Measurements from ENCODE around the gene B3GNT9. TPM values are rescaled to one million over a fixed set of nuclear protein-coding genes. Genes with fewer than 3 reads are reported as not detected.
A peak's percentile ranks its signal among the peaks of the same experiment; 100 is the strongest.

B3GNT9 gene, protein sequence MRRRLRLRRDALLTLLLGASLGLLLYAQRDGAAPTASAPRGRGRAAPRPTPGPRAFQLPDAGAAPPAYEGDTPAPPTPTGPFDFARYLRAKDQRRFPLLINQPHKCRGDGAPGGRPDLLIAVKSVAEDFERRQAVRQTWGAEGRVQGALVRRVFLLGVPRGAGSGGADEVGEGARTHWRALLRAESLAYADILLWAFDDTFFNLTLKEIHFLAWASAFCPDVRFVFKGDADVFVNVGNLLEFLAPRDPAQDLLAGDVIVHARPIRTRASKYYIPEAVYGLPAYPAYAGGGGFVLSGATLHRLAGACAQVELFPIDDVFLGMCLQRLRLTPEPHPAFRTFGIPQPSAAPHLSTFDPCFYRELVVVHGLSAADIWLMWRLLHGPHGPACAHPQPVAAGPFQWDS
- polyA plus RNA-seq: under 1 TPM in 2 of 3 donors, not detected in 1; 0.13 to 0.18 TPM

- H3K9me3 Mint-ChIP-seq: no peaks in the 10 kb centered on the region
- DNase-seq: no peak
- peaks cover 11 to 21% (median 16%) of the 10 kb centered on the region in 3 donors for H3K36me3 Mint-ChIP-seq
- H3K4me1 Mint-ChIP-seq: peaks cover 0 to 9% of the 10 kb centered on the region in 2 donors
- H3K27ac Mint-ChIP-seq: no peak within 1 kb of the TSS
- H3K4me3 Mint-ChIP-seq: peak within 1 kb of the TSS; percentile 21 to 59 (median 42)
- H3K27me3 Mint-ChIP-seq (ENCODE audit: low read depth in 3 of 3): peaks cover 1 to 12% (median 10%) of the 10 kb centered on the region in 3 donors
Observed at GRCh38 chr16:67150833-67151396, at the start of gene B3GNT9. Gene B3GNT9, minus strand, starts transcription at chr16:67150998. Its CDS starts 513 bp downstream, at chr16:67150485.

DNA sequence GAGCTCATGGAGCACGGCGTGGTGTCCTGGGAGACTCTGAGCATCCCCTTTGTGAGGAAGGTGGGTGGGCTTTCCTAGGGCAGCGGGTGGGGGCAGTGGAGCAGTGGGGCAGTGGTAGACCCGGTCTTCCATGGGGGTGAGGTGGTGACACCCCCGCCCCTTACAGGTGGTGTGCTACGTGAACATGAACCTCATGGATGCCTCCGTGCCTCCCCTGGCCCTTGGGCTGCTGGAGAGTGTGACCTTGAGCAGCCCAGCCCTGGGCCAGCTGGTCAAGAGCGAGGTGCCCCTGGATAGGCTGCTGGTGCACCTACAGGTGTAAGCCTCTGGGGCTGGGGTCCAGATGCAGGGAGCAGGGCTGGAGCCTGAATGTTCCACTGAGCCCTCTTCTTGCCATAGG lies 49.7 kb upstream of the B3GNT9 start:
- H3K27me3 Mint-ChIP-seq (ENCODE audit: low read depth in 3 of 3): peaks cover 0 to 4% (median 1%) of the 10 kb centered on the region in 3 donors
- no peaks in the 10 kb centered on the region for H3K9me3 Mint-ChIP-seq
- no peak overlapping the region for H3K27ac Mint-ChIP-seq
- DNase-seq: no peak
- H3K4me3 Mint-ChIP-seq: no peak overlapping the region
- peaks cover 11 to 19% (median 11%) of the 10 kb centered on the region in 3 donors for H3K36me3 Mint-ChIP-seq
- H3K4me1 Mint-ChIP-seq: peaks cover 9 to 15% of the 10 kb centered on the region in 2 donors

DNA sequence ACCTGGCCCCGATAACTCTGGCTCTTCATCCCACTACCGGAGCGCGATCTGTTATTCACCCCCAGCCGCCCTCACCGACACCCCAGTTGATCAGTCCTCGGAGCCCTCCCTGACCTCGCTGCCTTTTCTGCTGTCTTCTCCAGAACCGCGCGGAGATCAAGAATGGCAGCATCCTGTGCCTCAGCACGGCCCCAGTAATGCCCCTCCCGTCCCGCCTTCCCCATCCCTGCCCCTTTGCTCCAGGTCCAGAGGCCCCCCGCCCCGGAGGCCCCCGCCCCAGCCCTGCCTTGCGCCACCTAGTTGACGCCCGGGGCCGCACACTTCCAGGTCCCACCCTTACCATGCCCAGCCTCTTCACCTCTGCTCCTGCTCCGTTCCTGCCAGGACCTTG lies 49.0 kb upstream of the B3GNT9 start:
- no peak overlapping the region for H3K27ac Mint-ChIP-seq
- peaks cover 0 to 4% (median 2%) of the 10 kb centered on the region in 3 donors for H3K27me3 Mint-ChIP-seq (ENCODE audit: low read depth in 3 of 3)
- no peaks in the 10 kb centered on the region for H3K9me3 Mint-ChIP-seq
- peaks cover 11 to 20% (median 11%) of the 10 kb centered on the region in 3 donors for H3K36me3 Mint-ChIP-seq
- H3K4me1 Mint-ChIP-seq: peaks cover 9 to 16% of the 10 kb centered on the region in 2 donors
- H3K4me3 Mint-ChIP-seq: no peak overlapping the region
- no peak for DNase-seq

GRCh38 chr16:67199011-67199807 lies 48.4 kb upstream of the B3GNT9 start, which contains the start of gene ELMO3:
Gene ELMO3, plus strand, starts transcription at chr16:67199131. Its CDS starts 196 bp downstream, at chr16:67199327.
- Mint-ChIP-seq H3K36me3 (peaks cover 11 to 20% (median 11%) of the 10 kb centered on the region in 3 donors), H3K4me3 (no peak within 1 kb of the TSS)

DNA sequence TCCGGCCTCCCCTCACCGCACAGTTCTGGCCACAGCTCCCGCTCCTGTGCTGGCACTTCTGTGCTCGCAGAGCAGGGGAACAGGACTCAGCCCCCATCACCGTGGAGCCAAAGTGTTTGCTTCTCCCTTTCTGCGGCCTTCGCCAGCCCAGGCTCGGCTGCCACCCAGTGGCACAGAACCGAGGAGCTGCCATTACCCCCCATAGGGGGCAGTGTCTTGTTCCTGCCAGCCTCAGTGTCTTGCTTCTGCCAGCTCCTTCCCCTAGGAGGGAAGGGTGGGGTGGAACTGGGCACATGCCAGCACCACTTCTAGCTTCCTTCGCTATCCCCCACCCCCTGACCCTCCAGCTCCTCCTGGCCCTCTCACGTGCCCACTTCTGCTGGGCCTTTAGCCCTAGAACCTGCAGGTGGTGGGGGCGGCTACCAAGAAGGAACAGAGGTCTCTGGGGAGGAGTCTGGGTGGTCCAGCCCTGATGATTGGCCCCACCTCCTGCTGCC lies 47.5 kb upstream of the B3GNT9 start:
- peaks cover 22 to 25% of the 10 kb centered on the region in 2 donors for H3K4me1 Mint-ChIP-seq
- peak overlapping the region in 1 of 6 donors; percentile 41 for H3K27ac Mint-ChIP-seq
- no peak overlapping the region for H3K4me3 Mint-ChIP-seq
- H3K27me3 Mint-ChIP-seq (ENCODE audit: low read depth in 3 of 3): peaks cover 0 to 4% (median 3%) of the 10 kb centered on the region in 3 donors
- peaks cover 11 to 20% (median 11%) of the 10 kb centered on the region in 3 donors for H3K36me3 Mint-ChIP-seq
- DNase-seq: no peak
- H3K9me3 Mint-ChIP-seq: no peaks in the 10 kb centered on the region

More at GRCh38 chr16:67199011-67199807, 48.4 kb upstream of the B3GNT9 start, which contains the start of gene ELMO3:
- Mint-ChIP-seq H3K9me3 (no peaks in the 10 kb centered on the region), H3K27me3 (ENCODE audit: low read depth in 3 of 3) (peaks cover 0 to 4% (median 2%) of the 10 kb centered on the region in 3 donors), H3K27ac (peak within 1 kb of the TSS in 1 of 6 donors; percentile 41), H3K4me1 (peaks cover 13 to 16% of the 10 kb centered on the region in 2 donors)
- DNase-seq: no peak

DNA sequence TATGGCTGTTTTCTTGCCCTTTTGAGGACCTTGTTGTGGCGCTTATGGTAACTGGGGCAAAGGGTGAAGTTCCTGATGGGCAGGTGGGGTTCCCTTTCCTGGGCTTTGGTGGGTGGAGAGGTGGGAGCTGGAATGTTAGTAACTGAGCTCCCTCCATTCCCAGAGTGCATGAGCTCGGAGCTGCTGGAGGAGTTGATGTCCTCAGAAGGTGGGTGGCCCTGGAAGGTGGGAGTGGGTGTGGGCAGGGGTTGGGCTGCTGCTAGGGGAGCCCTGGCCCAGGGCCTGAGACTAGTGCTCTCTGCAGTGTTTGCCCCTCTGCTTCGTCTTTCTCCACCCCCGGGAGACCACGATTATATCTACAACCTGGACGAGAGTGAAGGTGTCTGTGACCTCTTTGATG lies 46.9 kb upstream of the B3GNT9 start:
- Mint-ChIP-seq H3K27me3 (ENCODE audit: low read depth in 3 of 3) (peaks cover 0 to 4% (median 3%) of the 10 kb centered on the region in 3 donors), H3K4me3 (no peak overlapping the region), H3K36me3 (peaks cover 11 to 20% (median 11%) of the 10 kb centered on the region in 3 donors), H3K9me3 (no peaks in the 10 kb centered on the region), H3K4me1 (peaks cover 28 to 31% of the 10 kb centered on the region in 2 donors), H3K27ac (no peak overlapping the region)
- DNase-seq: no peak

GRCh38 chr16:67196881-67197280 lies 46.1 kb upstream of the B3GNT9 start:
- Mint-ChIP-seq H3K9me3 (no peaks in the 10 kb centered on the region), H3K36me3 (peaks cover 11 to 20% (median 11%) of the 10 kb centered on the region in 3 donors), H3K4me1 (peaks cover 32 to 38% of the 10 kb centered on the region in 2 donors), H3K4me3 (no peak overlapping the region), H3K27me3 (ENCODE audit: low read depth in 3 of 3) (peaks cover under 1 to 5% (median 4%) of the 10 kb centered on the region in 3 donors), H3K27ac (peak overlapping the region in 3 of 6 donors; percentile 54 to 55 (median 54))
- no peak for DNase-seq

DNA sequence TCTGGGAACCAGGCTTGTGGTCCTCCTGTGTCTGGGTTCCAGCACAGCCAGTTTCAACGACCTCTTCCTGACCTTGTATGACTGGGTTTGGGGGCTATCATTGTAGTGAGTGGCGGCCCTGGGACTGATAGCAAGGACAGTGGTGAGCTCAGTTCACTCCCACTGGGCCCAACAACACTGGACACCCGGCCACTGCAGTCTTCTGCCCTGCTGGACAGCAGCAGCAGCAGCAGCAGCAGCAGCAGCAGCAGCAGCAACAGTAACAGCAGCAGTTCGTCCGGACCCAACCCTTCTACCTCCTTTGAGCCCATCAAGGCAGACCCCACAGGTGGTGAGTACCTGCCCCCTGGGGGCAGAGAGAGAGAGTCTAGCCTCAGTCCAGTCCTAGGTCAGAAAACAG lies 44.9 kb upstream of the B3GNT9 start:
- peaks cover 39 to 46% of the 10 kb centered on the region in 2 donors for H3K4me1 Mint-ChIP-seq
- H3K27me3 Mint-ChIP-seq (ENCODE audit: low read depth in 3 of 3): peaks cover 3 to 5% (median 4%) of the 10 kb centered on the region in 3 donors
- no peak overlapping the region for H3K4me3 Mint-ChIP-seq

DNA sequence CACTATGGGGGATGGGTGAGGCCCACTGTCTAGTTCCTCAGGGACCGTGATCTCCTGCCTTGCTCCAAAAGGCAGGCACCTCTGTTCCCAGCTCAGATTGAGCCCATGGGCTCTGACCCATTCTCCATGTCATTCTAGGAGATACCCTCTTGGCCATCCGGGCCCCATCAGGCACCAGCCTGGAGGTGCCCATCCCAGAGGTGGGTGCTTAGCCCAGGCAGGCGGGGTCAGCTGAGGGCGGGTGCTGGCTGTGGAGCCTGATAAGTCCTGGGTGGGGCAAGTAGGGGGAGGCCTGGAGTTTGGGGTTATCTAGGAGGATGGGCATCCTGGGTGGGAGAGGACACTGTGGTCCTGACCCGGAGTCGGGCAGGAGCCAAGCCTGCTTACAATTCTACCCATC lies 43.5 kb upstream of the B3GNT9 start:
- peaks cover 3 to 7% (median 5%) of the 10 kb centered on the region in 3 donors for H3K27me3 Mint-ChIP-seq (ENCODE audit: low read depth in 3 of 3)
- peaks cover 39 to 46% of the 10 kb centered on the region in 2 donors for H3K4me1 Mint-ChIP-seq
- no peak for DNase-seq
- no peaks in the 10 kb centered on the region for H3K9me3 Mint-ChIP-seq
- H3K4me3 Mint-ChIP-seq: peak overlapping the region; percentile 88 to 92 (median 88)
- peak overlapping the region in 3 of 6 donors; percentile 62 to 83 (median 77) for H3K27ac Mint-ChIP-seq
- H3K36me3 Mint-ChIP-seq: peaks cover 11 to 20% (median 11%) of the 10 kb centered on the region in 3 donors

More for the DNA sequence above, 44.9 kb upstream of the B3GNT9 start:
- DNase-seq: no peak
- H3K9me3 Mint-ChIP-seq: no peaks in the 10 kb centered on the region
- peaks cover 11 to 20% (median 11%) of the 10 kb centered on the region in 3 donors for H3K36me3 Mint-ChIP-seq
- peak overlapping the region in 2 of 6 donors; percentile 32 to 66 for H3K27ac Mint-ChIP-seq

DNA sequence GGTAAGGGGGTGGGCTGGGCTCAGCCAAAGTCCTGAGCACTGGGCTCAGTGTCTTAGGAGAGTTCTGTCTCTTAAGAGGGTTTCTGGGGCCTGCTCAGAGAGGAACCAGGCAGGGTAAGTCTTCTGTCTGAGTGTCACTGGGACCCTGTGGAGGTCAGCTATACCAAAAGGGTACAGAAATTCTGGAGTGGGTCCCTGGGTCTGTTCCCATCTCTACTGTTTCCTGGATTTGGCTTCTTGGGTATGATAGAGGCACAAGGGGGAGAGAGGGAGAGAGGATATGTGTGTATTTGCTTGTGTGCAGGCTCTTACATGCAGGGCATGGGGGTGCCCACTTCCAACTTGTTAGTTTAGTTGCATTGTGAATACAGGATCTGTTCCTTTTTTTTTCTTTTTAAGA lies 42.7 kb upstream of the B3GNT9 start:
- peak overlapping the region; percentile 62 to 88 (median 77) for H3K27ac Mint-ChIP-seq
- peaks cover 11 to 20% (median 11%) of the 10 kb centered on the region in 3 donors for H3K36me3 Mint-ChIP-seq
- H3K4me3 Mint-ChIP-seq: peak overlapping the region; percentile 88 to 92 (median 88)
- H3K27me3 Mint-ChIP-seq (ENCODE audit: low read depth in 3 of 3): peaks cover 3 to 7% (median 5%) of the 10 kb centered on the region in 3 donors
- no peaks in the 10 kb centered on the region for H3K9me3 Mint-ChIP-seq
- peaks cover 39 to 46% of the 10 kb centered on the region in 2 donors for H3K4me1 Mint-ChIP-seq
- no peak for DNase-seq

DNA sequence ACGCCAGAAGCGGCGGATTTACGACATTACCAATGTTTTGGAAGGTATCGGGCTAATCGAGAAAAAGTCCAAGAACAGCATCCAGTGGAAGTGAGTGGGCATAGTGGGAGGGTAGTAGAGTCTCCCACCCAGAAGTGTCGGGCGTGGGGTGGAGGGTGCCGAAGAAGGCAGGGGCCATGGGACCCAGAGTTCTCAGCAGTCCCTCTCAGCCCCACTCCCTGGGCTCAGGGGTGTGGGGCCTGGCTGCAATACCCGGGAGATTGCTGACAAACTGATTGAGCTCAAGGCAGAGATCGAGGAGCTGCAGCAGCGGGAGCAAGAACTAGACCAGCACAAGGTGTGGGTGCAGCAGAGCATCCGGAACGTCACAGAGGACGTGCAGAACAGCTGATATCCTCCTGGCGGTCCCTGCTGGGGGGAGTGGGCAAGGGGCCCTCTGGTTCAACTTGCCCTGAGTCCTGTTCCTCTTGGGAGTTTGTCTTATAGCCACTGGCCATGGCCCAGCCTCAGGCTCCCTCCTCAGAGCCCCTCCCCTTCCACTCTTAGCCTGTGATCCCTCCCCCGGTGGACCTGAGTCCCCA lies 42.1 kb upstream of the B3GNT9 start:
- Mint-ChIP-seq H3K9me3 (no peaks in the 10 kb centered on the region), H3K27ac (peak overlapping the region; percentile 75 to 88 (median 84)), H3K27me3 (ENCODE audit: low read depth in 3 of 3) (peaks cover 1 to 7% (median 5%) of the 10 kb centered on the region in 3 donors), H3K4me3 (peak overlapping the region; percentile 88 to 92 (median 88)), H3K36me3 (peaks cover 11 to 20% (median 11%) of the 10 kb centered on the region in 3 donors), H3K4me1 (peaks cover 39 to 46% of the 10 kb centered on the region in 2 donors)
- DNase-seq: no peak

GRCh38 chr16:67191995-67192681 lies 41.3 kb upstream of the B3GNT9 start, which contains the start of gene E2F4:
Gene E2F4, plus strand, starts transcription at chr16:67192155. Its CDS starts 73 bp downstream, at chr16:67192228.
- Mint-ChIP-seq H3K4me1 (peaks cover 39 to 46% of the 10 kb centered on the region in 2 donors), H3K9me3 (no peaks in the 10 kb centered on the region), H3K36me3 (peaks cover 11 to 16% (median 11%) of the 10 kb centered on the region in 3 donors), H3K27ac (peak within 1 kb of the TSS; percentile 75 to 93 (median 87)), H3K27me3 (ENCODE audit: low read depth in 3 of 3) (peaks cover 1 to 9% (median 5%) of the 10 kb centered on the region in 3 donors), H3K4me3 (peak within 1 kb of the TSS; percentile 88 to 92 (median 88))
- peak; percentile 87 to 89 (median 88) for DNase-seq

All from immature natural killer cell (primary cell).